Testis (tissue), 2 donors: Measurements from ENCODE around the gene BAZ1A.

ENCODE experiments used
- CTCF ChIP-seq, 3 experiments: fragments of 450-650 bp in 2 of 3; fragments of 200-600 bp in 1 of 3; sonication (generic) in 1 of 3; IDR thresholded peaks; one replicate each; pipeline ENCODE4 v1.5.1; 2016 to 2019; ENCODE audit warnings: antibody characterized with exemption in 3 of 3, mild to moderate bottlenecking in 2 of 3, moderate library complexity in 1 of 3
- POLR2A ChIP-seq: fragments of 450-650 bp; IDR thresholded peaks from one replicate; pipeline ENCODE4 v1.6.1; 2017; ENCODE audit warnings: antibody characterized with exemption, mild to moderate bottlenecking, moderate library complexity

- no peak for TF ChIP-seq CTCF (IDR thresholded peaks at IDR 0.05)
- TF ChIP-seq POLR2A = no peak
Observed at GRCh38 chr14:34766060-34766459, 109.1 kb downstream of the BAZ1A start.
